ENCODE data around the gene PCNT.

DNA sequence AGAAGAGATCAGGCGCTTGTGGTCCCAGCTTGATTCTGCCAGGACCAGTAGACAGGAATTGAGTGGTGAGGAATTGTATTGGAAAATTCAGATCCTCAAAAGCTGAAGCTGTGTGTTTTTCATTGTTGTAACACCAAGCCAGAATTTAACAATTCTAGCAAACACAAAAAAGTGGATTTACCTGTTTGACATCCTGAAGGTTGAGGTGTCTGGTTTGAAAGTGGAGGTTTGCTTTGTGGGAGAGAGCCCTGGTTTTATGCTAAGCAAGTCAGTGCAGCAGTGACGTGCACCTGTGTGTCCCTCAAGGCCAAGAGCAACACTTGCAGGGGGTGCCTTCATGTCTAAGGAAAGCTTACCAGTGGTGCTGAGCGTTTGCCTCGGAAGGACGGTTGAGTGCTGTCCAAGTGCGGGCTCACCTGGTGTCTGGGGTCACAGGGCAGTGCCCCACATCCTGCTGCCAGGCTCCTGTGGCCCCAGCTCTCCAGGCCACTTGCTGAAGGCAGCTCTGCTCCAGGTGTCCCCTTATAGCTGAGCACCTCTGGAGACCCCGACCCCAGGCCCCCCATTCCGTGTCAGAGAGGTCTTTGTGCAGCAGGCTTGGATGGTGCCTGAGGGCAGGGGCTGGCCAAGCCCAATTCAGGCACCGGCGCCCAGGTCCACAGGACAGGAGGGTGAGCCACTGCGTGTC, 27.7 kb downstream of the PCNT start:
- TF ChIP-seq, protein P1, sequence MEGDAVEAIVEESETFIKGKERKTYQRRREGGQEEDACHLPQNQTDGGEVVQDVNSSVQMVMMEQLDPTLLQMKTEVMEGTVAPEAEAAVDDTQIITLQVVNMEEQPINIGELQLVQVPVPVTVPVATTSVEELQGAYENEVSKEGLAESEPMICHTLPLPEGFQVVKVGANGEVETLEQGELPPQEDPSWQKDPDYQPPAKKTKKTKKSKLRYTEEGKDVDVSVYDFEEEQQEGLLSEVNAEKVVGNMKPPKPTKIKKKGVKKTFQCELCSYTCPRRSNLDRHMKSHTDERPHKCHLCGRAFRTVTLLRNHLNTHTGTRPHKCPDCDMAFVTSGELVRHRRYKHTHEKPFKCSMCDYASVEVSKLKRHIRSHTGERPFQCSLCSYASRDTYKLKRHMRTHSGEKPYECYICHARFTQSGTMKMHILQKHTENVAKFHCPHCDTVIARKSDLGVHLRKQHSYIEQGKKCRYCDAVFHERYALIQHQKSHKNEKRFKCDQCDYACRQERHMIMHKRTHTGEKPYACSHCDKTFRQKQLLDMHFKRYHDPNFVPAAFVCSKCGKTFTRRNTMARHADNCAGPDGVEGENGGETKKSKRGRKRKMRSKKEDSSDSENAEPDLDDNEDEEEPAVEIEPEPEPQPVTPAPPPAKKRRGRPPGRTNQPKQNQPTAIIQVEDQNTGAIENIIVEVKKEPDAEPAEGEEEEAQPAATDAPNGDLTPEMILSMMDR (IDR thresholded peaks at IDR 0.05 in 8 of 11, conservative IDR thresholded peaks at IDR 0.05 in 3 of 11), result no peak
- no peak for TF ChIP-seq POLR2A (IDR thresholded peaks at IDR 0.05)
- no peak for TF ChIP-seq POLR2AphosphoS5 (IDR thresholded peaks at IDR 0.05)

Measured in spleen (tissue), 7 donors.